C4-2B (cell line): ENCODE measurements around the gene BBX.

Experiments
- ZFX ChIP-seq: fragments of 450-650 bp; IDR thresholded peaks from 2 replicates; pipeline ENCODE4 v1.6.1; 2017
- TF ChIP-seq, protein P1 (sequence below): fragments of 450-650 bp; conservative IDR thresholded peaks from 2 replicates; pipeline ENCODE4 v1.5.1; 2017; ENCODE audit warnings: mild to moderate bottlenecking

DNA sequence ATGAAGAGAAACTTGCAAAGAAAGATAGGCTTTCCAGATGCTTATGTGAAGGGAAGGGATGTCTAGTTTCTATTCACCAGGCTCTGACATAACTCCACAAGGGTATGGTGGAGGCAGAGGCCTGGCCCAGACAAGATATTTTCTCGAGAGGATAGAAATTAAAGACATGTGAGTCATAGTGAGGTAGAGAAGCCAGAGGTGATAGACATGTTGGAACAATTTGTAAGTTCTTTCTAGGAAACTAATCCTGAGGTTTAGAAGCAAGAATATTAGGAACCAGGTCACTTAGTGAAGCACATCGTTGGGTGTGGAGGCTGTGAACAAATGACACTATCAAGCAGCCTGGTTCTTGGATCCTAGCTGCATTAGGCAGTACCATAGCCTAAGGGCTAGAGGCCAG is 176.9 kb downstream of the BBX start:
- TF ChIP-seq, protein P1, sequence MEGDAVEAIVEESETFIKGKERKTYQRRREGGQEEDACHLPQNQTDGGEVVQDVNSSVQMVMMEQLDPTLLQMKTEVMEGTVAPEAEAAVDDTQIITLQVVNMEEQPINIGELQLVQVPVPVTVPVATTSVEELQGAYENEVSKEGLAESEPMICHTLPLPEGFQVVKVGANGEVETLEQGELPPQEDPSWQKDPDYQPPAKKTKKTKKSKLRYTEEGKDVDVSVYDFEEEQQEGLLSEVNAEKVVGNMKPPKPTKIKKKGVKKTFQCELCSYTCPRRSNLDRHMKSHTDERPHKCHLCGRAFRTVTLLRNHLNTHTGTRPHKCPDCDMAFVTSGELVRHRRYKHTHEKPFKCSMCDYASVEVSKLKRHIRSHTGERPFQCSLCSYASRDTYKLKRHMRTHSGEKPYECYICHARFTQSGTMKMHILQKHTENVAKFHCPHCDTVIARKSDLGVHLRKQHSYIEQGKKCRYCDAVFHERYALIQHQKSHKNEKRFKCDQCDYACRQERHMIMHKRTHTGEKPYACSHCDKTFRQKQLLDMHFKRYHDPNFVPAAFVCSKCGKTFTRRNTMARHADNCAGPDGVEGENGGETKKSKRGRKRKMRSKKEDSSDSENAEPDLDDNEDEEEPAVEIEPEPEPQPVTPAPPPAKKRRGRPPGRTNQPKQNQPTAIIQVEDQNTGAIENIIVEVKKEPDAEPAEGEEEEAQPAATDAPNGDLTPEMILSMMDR: no peak
- TF ChIP-seq ZFX: no peak
